Stimulated activated CD4-positive, alpha-beta T cell treated with anti-CD3 and anti-CD28 coated beads, Interleukin-4, amount 100 ng/mL, for 48 hours (primary cell): ENCODE results near the gene ALCAM.

Experiments used
- DNase-seq, 2 donors: peaks; one replicate each; pipeline ENCODE4 v3.0.0-alpha.2; 2020; ENCODE audit warnings: low read depth in 2 of 2

ALCAM gene

DNA sequence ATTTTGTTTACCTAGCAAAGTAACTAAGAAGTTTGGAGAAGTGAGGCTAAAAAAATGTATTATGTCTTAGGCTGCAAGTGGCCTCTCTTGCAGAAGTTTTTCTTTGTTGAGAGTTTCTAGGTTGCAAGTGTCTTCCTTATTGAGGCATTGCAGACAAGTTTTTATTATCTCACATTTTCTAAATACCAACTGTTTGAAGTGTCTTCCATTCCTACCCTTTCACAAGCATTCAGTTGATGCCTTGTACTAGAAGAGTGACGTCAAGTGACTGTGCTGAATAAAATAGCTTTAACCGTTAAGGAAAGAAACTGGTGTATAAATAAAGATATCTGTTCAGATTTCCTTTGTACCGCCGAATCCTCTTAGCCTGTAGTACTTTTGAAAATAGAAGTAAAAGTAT lies 123.3 kb downstream of the ALCAM start:
- no peak for DNase-seq

DNA sequence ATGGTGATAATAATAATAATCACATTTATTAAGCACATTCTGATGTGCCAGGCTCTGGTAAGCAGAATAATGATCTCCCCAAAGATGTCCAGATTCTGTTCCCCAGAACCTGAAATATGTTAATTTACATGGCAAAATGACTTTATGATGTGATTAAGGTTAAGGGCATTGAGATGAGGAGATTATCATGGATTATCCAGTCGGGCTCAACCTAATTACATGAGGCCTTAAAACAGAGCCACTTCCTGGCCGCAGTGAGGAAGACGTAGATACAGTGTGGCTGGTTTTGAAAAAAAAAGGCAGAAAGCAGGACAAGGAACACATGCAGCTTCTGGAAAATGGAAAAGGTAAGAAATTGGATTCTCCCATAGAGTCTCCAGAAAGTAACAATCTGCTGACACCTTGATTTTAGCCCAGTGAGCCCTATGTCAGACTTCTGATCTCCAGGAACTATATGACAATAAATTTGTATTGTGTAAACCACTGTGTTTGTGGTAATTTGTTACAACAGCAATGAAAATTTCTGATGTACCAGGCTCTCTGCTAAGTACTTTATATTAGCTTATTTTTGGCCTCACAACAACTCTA lies 126.7 kb downstream of the ALCAM start:
- no peak for DNase-seq

DNA sequence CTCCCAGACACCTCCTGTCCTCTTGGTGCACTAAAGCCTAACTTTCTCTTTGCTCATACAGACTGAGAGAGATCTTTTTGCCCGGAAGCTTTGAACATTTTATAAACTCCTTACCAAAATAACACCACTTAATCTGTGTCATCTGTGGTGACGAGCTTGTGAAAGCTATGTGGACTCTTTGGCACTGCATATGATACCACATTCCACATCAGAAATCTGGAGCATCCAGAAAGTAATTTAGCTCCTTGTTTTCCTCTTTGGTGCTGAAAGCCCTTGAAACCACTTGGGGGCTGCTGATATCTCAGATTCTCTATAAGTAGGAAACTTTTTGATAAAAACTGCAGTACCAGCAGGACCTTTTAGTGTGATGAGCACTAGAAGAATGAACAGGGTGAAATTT lies 128.3 kb downstream of the ALCAM start:
- DNase-seq, result no peak

DNA sequence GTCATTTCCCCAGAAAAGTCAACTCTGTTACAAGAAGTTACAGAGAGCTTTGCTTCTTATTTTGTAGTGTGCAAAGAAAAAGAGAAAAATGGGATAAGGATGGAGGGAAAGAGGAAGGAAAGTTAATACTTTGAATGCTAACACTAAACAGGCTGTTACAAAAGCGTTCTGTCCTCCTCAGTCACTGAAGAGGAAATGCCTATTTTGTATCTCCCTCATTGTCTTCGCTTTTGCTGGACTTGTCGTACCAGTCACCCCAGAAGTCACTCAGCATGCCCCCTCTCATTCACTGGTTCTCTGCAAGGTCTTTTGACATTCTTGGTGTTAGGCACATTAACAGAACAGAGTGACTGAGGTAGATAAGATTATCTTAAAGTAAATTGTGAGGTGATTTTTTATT lies 129.6 kb downstream of the ALCAM start:
- no peak for DNase-seq

DNA sequence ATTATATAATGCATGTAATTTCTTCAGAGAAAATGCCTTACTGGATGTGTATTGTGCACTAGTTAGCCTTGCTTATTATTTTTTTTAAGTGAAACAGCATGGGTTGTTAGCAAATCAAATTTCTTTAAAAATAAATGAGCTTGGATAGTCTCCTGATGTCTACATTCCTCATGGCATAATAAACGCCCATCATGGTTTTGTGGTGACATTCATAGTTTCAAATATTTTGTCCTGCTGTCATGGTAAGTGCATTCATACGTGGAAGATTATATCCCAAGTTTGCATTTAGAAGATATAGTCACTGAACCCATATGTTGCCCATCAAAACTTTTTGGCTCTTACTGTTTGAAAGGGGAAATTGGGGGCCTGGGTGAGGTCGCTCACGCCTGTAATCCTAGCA lies 130.7 kb downstream of the ALCAM start:
- no peak for DNase-seq

DNA sequence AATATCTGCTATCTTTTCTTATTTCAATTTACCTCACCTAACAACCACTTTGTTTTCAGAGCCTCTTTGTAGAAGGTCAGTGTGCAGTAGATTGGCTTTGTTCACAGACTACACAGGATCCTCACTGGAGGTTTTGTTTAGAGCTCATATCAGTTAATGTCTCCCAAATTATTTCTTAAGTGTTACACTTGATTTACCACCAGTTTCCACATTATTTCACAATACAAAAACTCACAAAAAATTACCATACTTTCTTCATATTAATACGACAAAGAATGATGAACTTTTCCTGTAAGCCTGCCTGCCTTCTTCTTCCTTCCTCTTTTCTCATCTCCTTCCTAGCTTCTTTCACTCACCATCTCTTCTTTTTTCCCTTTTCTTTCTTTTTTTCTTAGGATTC lies 133.3 kb downstream of the ALCAM start:
- DNase-seq, result no peak

DNA sequence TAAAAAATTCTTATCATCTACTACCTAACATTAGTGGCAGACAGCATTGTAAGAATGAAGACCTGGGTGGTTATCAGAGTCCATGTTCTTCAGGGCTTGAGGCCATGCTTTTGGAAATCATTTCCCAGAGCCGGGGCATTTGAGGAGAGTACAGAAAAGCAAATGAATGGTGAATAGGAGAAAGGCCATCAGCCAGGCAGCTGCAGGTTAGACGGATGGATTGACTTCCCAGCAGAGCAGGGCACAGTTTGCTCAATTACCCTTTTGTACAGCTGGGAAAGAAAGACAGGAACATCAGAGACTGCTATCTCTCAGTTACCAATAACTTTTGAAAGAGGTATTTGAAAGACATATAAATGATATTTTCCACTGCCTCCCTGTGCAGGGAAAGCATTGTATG lies 135.6 kb downstream of the ALCAM start:
- DNase-seq, result no peak

DNA sequence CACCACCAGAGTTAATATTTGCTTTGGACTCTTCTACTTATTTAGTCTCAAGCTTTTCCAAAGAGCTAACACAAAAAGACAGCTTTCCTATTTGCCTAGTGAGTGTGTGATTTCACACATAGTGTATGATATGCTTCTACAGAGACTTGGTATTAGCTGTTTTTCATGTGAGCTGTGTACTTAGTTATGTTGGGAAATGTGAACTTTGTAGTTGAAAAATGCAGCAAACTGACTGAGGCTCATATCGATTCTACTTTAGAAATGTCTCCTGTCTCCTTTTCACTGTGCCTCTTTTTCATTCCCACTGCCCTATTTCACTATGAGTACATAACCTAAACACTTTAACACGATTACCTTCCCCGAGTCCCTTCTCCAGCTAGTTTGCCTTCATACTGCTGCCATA lies 136.5 kb downstream of the ALCAM start:
- no peak for DNase-seq

DNA sequence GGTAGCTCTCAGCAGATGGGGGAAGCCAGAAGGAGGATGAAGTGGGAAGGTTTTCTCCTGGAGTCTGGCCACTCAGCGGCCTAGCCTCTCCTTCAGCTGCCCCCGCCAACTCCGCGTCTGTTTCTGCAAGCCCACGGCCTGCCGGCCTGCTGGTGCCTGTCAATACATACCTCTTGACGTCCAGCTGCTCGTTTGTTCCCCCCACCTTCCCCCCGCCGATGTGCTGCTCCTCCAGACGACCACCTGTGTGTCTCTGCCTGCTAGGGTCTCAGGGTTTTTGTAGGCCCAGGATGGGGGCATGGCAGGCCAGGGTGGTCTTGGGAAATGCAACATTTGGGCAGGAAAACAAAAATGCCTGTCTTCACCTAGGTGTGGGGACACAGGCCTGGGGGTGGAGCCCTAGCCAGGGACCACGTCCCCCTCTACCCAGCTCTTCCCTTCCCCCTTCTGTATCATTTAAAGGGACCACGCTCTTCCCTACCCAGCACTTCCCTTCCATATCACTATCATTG lies 137.8 kb downstream of the ALCAM start:
- DNase-seq, result no peak

DNA sequence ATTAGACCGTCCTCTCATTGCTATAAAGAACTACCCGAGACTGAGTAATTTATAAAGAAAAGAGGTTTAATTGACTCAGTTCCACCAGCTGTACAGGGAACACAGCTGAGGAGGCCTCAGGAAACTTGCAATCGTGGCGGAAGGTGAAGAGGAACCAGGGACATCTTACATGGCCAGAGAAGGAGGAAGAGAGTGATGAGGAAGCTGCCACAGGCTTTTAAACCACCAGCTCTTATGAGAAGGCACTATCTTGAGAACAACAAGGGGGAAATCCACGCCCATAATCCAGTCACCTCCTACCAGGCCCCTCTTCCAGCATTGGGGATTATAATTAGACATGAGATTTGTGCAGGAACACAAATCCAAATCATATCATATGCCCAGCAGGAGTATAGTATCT lies 138.5 kb downstream of the ALCAM start:
- DNase-seq, result no peak

DNA sequence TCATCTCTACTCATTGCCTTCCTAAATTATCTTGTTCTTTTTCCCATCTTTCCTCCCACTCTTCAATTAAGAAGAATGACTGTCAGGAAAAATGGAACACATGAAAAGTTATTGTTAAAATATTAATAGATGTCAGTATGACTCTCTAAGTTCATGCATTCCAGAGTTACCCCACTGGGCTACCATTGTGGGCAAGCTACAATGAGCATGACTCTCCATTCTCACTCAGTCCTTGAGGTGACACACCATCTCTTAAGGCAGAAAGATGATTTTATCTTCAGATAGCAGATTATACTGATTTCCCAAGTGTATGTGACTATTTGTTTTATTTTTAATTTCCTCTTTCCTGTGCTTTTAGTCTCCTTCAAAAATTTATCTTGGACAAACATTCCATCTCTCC lies 144.3 kb downstream of the ALCAM start:
- DNase-seq, result no peak

DNA sequence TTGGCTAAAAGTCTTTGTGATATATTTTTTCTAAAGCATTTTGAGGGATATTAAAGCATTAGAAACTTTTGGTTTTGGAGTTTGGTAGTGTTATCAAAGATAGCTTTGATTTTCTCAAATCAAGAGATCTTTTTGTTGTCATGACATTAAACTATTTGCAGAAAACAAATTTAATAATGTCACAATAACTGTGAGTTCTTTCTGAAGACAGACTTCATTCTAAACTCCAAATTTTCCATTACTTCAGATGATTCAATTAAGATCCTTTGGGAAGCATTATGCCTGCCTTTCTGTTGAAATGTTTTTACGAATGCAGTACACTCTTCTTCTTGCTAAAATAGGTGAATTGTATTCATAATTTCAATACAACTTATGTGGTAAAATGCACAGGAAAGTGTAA lies 145.4 kb downstream of the ALCAM start:
- DNase-seq, result no peak

DNA sequence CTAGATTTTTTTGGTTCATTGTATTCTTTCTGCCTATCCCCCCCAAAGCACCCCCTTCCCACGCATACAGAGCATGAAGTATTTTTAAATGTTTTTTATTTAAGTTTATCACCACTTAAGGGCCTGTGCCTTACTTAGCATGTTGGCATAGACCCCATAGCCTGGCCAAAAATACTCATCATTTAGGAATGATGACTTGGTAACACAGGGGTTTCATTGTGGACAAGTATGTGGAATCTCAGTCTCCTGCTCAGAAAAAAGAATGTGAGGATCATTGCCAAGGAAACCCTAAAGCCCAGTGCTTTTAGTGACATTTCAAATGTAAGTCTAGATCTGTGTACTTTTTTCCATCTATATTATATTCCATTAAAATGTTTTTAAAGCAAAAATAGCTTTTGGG lies 146.3 kb downstream of the ALCAM start:
- no peak for DNase-seq

DNA sequence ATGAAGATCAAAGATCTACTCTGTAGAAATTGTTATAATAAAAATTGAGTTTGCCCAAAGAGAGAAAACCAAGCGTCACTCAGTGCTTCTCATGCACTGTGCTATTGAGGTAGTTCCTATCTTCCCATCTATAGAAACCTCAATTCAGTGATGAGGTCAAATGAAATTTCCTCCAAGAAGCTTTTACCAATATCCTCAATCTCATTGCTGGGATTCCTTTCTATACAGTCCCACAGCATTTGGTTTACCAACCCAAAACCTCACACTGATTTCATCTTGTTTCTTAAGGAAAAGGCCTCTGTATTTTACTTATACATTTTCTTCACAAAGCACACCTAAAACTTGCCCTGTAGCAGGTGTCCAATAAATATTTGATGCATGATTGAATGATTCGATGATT lies 147.2 kb downstream of the ALCAM start:
- no peak for DNase-seq

DNA sequence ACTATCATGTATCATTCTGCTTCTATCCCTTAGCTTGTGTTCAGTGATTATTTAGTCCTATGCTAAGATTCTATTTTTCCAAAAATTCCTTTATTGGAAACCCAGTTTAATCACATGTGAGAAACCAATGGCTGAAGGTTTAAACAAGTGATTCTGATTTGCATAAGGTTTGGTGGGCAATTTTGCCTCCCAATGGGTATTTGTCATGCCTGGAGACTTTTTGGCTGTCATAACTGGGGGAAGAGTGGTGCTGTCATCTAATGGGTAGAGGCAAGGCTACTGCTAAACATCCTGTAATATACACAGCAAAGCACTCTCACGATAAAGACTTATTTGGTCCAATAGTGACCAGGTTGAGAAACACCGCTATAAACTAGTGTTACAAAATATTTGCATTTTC lies 148.7 kb downstream of the ALCAM start:
- DNase-seq, result no peak

DNA sequence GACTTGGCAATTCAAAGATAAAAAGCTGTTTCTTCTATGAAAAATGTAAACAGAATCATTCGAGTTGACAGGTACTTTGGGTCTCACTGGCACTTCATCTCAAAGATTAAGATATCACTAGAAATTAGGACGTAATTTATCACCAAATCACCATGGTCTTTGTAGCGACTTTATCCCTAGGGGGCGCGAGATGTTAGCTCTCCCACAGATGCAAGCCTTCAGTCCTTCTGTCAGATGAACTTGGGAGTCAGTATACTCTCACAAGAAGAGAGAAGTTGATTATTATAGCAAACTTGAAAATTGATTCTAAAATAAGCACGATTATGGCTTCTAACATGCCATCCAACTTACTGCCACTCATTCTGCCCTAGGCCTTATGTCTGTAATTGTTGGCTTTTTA lies 150.3 kb downstream of the ALCAM start:
- no peak for DNase-seq

DNA sequence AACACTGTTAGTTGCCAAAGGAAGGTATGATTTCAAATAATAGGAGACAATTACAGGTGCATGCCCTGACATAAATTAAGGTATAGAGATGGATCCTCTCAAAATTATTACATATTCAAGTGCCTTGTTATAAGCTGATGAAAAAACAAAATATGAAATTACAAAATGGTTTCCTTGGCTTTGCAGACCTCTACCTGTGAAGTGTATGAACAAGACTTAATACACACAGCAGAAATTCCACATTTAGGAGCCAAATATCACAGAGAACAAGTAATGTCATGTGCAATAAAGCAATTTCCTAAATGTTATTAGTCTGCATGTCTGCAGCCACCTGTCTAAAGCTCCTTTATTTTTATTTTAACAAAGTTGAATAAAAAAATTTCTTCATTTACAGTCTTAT lies 151.5 kb downstream of the ALCAM start:
- no peak for DNase-seq

DNA sequence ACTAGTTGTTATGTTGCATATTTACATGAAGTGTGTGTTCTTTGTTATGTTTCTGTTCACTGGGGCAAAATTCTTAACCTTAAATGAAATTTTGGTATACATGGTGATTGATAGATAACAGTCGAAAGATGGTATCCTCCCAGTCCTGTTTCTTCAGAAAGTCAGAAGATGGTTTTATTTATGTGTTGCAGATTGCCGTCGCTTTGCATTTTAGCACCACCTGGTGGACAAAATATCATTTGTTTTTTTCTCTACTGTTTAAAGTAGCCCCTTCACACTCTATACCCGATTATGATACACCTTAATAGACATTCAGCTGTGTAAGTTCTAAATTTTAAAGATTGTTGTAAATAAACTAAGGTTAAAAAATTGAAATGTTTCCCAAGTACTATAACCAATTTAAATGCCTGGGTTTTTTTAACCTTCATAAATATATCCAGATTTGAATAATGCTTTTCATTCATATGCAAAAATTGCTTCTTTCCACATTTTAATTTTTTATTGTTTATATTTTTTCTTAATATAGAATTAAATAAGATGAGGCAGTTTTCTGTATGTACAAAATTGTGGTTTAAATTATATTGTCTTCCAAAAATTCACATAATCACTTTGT lies 152.2 kb downstream of the ALCAM start:
- DNase-seq, result no peak

DNA sequence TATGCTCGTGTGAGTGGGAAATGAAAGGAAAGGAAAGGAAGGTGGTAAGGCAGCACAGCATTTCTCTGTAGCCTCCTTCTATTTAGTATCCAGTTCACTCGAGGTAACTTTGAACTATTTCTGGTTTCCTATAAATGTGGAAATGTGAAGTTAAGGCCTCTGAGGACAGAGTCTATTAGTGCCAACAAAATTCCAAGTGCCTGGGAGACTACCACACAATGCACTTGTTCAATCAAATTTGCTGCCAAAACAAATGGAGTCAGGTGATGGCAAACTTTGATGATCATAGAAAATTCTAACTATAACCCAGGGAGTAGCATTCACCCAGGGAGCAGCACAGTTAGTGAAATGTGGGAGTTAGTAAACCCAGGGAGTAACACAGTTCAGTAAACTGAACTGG lies 155.1 kb downstream of the ALCAM start:
- DNase-seq, result no peak

DNA sequence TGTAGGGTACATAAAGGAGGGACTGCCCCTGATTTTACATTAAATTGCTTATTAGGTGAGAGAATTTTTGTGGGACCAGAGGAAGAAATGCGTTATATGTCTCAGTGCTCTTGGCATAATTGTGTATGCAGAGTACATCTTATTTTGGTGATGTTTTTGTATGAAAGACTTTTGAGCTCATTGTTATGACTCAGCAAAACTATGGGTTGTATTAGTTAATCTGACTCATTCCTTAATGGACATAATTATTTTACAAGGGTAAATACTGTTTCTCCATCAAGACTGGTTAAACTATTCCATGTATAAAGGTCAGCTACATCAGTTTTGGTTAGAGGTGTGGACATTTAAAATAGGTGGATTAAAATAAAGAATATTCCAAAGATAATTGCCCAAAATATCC lies 156.8 kb downstream of the ALCAM start:
- DNase-seq, result no peak

DNA sequence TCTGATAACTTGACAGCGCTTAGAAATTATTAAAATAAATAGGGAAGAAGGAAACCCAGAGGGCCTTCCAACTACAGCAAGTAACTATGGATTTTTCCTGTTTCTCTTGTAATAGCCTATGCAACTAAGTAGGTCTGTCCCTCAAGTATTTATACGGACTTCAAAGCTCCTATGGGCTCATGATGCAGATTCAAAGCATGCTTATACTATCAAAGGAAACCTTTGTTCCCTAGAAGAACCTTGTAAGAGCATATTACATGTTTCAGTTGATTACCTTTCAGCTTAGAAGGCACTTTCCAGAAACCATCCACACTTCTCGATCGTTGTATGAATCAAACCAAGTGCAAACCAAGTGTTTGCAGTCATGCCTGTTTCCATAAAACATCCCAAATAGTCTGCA lies 158.8 kb downstream of the ALCAM start:
- no peak for DNase-seq

DNA sequence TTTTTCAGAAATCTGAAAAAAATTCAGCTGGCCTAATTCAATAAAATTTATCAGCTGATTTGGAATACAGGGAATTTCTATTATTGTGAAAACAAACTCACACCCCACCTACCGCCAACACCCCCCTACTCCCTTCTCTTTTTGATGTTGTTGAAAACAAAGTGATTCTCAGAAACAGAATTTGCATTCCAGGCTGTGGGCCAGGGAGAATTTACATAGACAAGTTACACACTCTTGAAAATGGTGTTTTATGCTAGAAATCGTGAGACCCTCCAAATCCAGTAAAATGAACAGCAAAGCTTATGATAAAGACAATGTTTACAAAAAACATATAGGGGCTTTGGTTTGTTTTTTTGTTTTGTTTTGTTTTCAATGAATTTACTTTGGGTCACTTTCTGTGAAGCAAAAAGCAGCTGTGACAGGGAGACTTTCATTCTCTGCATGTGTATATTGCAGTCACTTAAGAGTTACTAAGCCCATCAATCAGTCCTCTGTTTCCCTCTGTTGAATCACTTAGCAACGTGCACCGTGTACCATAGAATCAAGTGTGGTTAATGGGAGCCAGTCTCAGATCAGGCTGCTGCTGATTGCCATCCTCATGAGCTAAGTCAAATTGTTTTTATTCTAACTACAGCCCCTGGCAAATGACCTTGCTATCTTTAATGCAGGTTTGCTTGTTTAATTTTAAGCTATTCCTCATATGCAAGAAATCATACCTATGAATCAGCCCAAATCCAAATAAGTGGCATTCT lies 159.8 kb downstream of the ALCAM start:
- DNase-seq, result no peak

DNA sequence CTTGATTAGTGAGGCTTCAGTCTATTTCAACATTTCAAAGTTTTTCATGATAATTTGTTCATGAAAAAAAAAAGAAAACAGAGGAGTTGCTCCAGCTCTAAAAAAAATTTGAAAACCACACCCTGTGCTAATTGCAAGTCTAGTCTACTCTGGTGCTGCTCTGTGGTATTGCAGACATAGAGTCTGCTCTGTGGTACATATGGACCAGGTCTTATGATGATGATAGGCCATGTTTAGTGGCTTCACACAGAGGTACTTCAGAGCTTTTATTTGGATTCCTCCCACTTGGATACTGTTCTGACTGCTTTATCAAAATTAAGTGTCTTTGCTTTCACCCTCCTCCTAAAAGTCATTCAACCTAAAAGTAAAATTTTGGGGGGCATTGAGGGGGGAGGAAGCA lies 160.8 kb downstream of the ALCAM start:
- no peak for DNase-seq
